ENCODE data around the gene ZMYM5.
"Not testable (repeated sequence)": the region's sequence is repeated elsewhere in the genome, so short reads cannot be mapped to it uniquely, and the experiment has no call there.

Gene ZMYM5

DNA sequence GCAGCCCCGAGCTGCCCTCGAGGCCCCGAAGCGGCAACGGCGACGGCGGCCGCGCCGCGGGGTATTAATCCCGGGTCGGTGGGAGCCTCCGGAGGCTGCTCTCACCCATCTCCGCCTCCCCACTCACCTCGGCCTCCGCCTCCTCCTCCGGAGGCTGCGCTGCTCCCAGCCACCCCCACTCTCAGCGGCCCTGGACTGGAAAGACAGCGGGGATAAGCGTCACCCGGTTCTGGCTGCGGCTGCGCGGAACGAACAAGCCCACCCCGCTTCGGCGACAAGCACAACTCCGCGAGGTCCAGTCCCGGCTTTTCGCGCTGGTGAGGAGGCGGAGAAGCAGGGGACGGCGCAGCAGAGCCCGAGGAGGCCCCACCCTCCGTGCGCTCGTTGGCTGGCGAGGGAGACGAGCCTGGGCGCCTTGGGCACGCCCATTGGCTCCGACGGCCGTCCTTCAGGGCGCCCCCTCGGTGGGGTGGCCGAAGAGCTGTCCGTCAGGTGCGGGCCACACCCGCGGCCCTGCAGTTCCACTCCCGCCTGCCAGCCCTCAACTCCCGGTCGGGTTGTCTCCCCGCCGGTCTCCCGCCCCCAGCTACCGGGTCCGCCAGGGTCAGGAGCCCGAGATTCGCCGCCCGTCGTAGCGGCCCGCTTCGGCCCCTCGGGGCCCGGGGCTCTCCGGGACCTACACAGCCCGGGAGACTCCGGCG is at the start of gene ZMYM5:
TSS of gene ZMYM5 (minus strand) at position 327 of the 701 bp plus-strand sequence. CDS start 11,469 bp downstream, outside the sequence.
- DNase-seq = peak; percentile 99

GRCh38 chr13:19910336-19911072 is 47.1 kb upstream of the ZMYM5 start:
- DNase-seq = no peak

GRCh38 chr13:19908350-19908986 is 45.0 kb upstream of the ZMYM5 start:
- no peak for DNase-seq

DNA sequence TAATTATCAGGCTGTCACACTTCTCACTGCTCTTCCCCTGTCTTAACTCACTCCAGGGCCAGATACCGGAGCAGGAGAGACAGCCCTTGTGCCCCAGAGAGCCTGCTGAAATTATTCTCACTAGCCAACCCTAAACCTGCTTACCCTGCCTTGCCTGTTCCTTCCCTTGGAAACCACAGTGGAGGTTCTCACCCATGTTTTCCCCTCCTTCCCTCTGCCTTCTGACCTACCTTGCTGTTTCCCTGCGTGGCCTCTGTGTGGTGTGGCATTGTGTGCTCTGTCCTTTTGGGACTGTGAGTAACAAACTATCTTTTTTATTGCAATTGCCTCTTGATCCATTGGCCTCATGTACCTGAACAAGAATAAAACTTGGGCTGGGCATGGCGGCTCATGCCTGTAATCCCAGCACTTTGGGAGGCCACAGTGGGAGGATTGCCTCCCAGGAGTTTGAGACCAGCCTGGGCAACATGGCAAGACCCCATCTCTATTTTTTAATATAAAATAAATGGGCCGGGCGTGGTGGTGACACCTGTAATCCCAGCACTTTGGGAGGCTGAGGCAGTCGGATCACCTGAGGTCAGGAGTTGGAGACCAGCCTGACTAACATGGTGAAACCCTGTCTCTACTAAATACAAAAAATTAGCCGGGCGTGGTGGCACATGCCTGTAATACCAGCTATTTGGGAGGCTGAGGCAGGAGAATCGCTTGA is 42.2 kb upstream of the ZMYM5 start:
- DNase-seq = not testable (repeated sequence)

GRCh38 chr13:19890030-19890429 is 26.6 kb upstream of the ZMYM5 start:
- DNase-seq = no peak

DNA sequence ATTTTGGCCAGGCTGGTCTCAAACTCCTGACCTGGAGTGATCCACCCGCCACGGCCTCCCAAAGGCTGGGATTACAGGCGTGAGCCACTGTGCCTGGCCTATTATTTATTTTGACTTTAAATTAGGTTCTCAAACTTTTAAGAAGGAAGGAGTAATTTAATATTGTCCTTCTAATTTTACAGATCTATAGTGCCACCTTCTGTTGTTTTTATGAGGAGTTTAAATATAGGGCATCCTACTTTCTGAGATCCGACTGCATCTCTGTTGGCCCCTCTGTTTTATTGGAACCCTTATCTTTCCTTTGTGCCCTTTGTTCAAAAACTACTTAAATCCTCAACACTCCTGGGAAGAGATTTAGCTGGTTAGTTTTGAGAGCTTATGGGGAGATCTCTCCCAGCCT is 25.4 kb upstream of the ZMYM5 start:
- no peak for DNase-seq

DNA sequence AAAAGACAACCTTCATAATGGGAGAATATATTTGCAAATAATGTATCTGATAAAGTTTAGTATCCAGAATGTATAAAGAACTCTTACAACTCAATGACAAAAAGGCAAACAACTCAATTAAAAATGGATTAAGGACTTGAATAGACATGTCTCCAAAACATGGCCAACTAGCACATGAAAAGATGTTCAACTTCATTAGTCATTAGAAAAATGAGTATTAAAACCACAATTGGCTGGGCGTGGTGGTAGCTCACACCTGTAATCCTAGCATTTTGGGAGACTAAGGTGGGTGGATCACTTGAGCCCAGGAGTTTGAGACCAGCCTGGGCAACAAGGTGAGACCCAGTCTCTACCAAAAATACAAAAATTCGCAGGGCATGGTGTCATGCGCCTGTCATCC is 18.8 kb upstream of the ZMYM5 start:
- DNase-seq = no peak

DNA sequence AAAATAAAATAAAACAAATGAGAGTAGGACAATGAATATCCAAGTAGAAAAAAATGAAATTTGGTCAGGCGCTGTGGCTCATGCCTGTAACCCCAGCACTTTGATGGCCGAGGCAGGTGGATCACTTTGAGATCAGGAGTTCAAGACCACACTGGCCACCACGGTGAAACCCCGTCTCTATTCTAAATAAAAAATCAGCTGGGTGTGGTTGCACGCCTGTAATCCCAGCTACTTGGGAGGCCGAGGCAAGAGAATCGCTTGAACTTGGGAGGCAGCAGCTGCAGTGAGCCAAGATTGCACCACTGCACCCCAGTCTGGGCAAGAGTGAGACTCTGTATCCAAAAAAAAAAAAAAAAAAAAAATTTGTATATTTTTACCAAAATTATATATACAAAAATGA is 18.2 kb upstream of the ZMYM5 start:
- no peak for DNase-seq

- DNase-seq = peak; percentile 58
These were observed 1.4 kb upstream of the ZMYM5 start for GRCh38 chr13:19864746-19865309.

GRCh38 chr13:19864024-19864745 is 736 bp upstream of the ZMYM5 start:
- peak; percentile 76 for DNase-seq

DNA sequence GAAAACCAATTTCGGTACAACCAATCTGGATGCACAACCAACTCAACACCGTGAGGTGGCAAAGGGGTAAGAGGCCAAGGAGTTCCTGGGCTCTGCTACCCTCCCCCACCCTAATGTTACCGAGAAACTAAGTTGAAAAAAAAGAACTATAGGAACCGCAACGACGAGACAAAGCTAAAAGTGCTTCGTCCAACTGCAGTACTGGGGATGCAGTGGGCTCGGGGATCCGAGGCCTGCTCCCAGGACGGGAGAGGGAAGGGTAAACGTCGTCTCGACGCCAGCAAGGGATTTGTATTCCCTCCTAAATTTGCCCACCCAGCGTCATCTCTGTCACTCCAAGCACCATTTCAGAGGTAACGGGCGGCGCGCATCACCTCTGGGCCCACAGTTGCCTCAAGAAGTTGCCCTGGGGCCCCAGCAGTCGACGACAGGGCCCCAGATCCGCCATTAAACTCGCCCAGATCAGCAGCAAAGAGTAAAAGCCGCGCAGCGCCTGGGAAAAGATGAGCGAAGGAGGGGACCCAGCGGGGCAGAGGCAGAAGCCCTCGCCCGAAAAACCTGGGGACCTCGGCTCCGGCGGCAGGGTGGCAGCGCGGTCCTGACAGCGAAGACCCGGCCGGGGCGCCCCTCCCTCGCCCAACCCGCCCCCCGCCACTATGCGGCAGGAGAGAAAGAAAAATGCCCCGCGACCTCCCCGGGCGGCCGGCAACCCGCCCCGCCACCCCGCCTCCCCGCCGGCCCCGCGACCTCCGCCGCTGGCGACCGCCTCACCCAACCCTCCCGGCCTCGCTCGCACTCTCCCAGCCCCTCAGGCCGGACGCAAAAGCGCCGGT is 752 bp downstream of the ZMYM5 start:
- peak; percentile 60 for DNase-seq

- DNase-seq = no peak
These were observed 1.7 kb downstream of the ZMYM5 start for GRCh38 chr13:19861762-19862161.

- no peak for DNase-seq
These were observed 2.4 kb downstream of the ZMYM5 start for GRCh38 chr13:19860884-19861655.

GRCh38 chr13:19857637-19858036 is 5.8 kb downstream of the ZMYM5 start:
- DNase-seq = not testable (repeated sequence)

DNA sequence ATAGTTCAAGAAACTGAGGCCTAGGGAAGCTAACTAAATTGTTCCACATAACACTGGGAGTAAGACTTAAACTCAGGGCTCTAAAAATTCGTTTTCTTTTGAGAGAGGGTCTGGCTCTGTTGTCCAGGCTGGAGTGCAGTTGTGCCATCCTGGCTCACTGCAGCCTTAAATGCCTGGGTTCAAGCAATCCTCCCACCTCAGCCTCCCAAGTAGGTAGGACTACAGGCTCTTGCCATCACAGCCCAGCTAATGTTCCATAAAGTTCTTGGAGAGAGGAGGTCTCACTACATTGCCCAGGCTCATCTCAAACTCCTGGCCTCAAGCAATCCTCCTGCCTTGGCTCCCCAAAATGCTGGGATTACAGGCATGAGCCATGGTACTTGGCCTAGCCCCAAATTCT is 10.7 kb downstream of the ZMYM5 start:
- DNase-seq = no peak

DNA sequence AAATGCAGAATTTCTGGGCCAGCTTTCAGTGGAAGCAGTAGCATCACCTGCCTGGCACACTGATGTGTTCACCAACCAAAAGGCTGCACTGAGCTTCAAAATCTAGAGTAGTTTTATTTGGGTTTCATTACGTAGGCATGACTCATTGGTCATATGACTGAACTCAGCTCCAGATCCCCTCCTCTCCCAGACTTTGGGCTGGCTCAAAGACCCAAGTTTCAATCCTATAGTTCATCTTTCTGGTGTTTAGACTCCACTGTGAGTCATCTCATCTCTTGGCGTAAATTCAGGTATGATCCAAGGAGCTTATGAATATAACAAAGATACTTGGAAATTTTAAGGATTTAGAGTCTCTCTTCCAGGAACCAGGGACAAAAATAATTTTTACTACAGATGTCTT is 17.7 kb downstream of the ZMYM5 start:
- DNase-seq = no peak

DNA sequence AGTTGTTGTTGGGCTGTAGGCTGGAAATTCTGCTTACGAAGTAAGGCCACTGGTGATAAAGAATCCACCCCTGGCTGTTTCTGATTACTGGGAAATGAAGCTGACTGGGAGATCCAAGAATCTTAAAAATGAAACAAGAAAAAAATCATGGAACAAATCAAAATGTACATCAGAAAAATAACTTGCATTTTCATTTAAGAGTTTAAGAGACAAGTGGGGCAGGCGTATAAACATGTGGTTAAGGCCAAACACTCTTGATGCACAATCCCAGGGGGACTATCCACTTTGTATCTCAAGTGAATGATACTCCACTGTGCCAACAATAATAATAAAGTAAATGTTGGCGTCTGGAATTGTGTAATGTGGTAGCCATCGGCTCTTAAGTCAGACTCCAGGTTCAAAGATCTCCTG is 24.6 kb downstream of the ZMYM5 start:
- no peak for DNase-seq

- DNase-seq = no peak
These were observed 27.0 kb downstream of the ZMYM5 start for GRCh38 chr13:19836472-19836871.

DNA sequence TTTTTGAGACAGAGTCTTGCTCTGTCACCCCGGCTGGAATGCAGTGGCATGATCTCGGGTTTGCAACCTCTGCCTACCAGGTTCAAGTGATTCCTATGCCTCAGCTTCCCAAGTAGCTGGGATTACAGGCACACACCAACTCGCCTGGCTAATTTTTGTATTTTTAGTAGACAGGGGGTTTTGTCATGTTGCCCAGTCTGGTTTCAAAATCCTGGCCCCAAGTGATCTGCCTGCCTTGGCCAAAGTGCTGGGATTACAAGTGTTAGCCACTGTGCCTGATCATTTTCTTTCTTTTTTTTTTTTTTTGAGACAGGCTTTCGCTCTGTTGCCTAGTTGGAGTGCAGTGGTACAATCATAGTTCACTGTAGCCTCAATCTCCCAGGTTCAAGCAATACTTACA is 28.7 kb downstream of the ZMYM5 start:
- no peak for DNase-seq

GRCh38 chr13:19822673-19823072 is 40.8 kb downstream of the ZMYM5 start:
- no peak for DNase-seq
